T-helper 1 cell (primary cell): ENCODE measurements around the gene ERG.

ENCODE experiments used
- DNase-seq, 5 donors: peaks; one replicate each; pipeline ENCODE4 v3.0.0-alpha.2; 2012 to 2020

The ERG gene

GRCh38 chr21:38472412-38473108, 25.7 kb downstream of the ERG start:
- DNase-seq, result no peak

DNA sequence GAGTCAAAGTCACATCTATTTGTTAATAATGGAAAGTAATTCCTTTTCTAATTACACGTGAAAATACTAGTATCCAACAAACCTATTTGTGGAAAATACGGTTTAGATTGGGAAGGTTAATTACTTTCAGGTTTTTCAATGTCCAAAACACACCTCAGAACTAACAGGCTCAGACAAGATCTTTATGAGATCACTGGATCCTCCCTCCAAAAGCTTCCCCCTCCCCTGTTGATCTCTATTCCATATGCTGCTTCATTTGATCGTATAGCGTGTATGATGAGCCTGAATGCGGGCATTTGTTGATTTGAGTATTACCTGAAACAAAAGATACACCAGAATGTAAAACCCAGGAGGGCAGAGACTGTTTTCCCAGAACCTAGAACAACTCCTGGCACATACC, 26.5 kb downstream of the ERG start:
- DNase-seq, result no peak

DNA sequence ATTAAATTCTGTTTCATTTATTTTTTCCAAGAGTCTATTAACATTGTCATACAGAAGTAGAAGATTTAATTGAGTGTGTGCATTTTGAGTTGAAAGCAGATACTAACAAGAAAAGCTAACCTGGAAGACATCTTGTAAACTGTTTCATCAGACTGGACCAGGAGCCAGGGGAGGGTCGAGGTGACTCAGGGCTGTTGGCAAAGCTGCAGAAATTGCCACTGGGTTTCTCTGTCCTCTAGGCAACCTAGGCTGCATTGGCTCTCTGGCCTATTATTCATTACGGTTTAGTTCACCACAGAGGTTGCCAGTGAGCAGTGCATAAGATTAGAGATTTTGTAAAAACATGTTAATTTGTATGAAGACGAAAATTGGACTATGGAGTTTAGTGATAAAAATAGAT, 27.5 kb downstream of the ERG start:
- no peak for DNase-seq

- no peak for DNase-seq
Observed at GRCh38 chr21:38469642-38470041, 28.6 kb downstream of the ERG start.

GRCh38 chr21:38468989-38469388, 29.3 kb downstream of the ERG start:
- DNase-seq, result no peak

GRCh38 chr21:38467911-38468310, 30.4 kb downstream of the ERG start:
- no peak for DNase-seq

GRCh38 chr21:38467374-38467773, 30.9 kb downstream of the ERG start:
- no peak for DNase-seq

DNA sequence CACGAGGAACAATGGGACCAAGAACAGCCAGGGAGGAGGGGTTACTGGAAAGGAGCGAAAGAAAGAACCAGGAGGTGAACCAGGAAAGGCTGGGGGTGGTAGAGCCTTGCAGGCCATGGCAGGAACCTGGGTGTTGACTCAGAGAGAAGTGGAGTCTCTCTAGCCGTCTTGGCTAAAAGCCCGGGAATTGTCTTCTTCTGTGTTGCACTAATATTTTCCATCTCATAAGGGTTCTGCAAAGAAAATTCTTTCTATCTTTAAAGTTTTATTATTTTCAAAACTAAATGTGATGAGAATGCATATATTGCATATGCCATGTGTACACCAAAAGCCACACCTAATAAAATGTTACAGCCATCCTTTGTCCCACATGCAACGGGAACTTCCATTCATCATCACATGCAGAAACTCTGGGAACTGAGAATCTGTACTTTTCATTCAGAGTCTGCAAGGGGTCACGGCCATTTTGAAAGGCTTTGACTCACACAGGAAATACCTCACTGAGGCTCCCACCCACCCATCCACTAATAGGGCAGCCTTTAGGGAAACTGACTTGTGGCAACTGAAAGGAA, 38.0 kb downstream of the ERG start:
- DNase-seq, result no peak

GRCh38 chr21:38459490-38459889, 38.8 kb downstream of the ERG start:
- no peak for DNase-seq

GRCh38 chr21:38455403-38455802, 42.9 kb downstream of the ERG start:
- DNase-seq, result no peak

GRCh38 chr21:38454702-38455101, 43.6 kb downstream of the ERG start:
- no peak for DNase-seq

- no peak for DNase-seq
Observed at GRCh38 chr21:38454161-38454560, 44.1 kb downstream of the ERG start.

DNA sequence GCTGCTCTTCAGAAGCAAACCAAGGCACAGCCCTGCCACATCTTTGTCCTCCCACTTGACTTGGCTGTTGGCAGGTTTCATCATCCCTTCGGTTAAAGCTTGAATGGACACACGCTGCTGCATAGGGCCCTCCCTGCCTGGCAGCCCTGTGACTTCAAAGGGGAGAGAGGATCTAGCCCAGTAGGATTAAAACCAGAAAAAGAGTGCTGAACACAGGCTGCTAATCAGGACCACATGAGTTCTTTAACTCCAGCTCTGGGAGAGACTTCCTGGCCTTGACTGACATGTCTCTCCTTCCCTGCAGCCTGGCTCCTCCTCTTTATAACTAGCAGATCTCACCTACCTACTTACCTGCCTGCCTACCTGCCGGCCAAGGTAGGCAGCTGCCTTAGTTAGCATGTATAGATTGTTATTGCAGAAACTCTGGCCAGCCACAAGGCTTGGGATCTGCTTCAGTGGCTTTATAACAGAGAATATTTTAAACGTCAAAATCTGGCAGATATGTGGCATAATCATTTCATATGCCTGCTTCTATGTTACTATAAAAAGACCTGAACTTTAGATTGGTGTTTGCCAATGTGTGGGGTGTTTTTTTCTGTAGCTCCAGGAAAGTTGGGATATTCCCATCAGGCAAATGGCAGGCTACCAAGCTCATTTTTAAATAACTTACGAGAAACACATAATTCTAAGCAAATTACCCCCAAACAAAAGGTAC, 49.4 kb downstream of the ERG start:
- no peak for DNase-seq

GRCh38 chr21:38447611-38448010, 50.7 kb downstream of the ERG start:
- DNase-seq, result no peak

GRCh38 chr21:38444691-38445090, 53.6 kb downstream of the ERG start:
- no peak for DNase-seq

DNA sequence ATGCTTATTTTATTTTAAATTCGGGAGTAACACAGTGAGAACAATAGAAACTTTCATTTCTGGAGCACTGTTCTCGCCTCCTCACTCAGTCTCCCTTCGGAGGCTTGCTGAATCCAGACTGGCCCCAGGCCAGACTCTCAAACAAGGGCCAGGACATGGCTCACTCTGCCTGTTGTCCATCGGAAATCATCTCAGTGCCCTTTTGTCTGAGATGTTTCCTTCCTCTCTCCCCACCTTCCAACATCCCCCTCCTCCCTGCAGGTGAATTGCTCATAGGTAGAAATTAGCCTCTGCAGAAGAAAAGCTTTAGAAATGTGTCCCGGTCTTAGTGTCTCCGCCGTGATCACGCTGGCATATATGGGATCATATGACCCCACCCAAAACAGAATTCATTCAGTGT, 55.2 kb downstream of the ERG start:
- no peak for DNase-seq

GRCh38 chr21:38441153-38441552, 57.1 kb downstream of the ERG start:
- DNase-seq, result no peak

GRCh38 chr21:38440746-38441145, 57.5 kb downstream of the ERG start:
- DNase-seq, result no peak

DNA sequence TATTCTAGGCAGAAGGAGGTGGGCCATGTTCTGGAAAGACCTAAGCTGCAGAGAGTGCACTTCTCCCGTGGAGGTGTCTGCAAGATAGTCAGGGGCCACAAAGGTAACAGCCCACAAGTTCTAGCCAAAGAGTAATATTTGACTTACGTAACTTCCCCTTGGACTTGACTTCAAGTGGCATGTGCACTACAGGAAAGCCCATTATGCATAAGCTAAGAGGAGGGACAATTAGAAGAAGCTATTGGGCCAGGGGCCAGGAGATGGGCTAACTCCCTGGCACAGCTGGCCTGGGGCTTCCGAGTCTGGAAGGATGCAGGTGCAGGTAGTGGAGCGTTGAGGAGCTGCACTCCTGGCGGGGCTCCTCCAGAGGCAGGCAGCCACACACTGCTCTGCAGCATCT, 58.3 kb downstream of the ERG start:
- no peak for DNase-seq

DNA sequence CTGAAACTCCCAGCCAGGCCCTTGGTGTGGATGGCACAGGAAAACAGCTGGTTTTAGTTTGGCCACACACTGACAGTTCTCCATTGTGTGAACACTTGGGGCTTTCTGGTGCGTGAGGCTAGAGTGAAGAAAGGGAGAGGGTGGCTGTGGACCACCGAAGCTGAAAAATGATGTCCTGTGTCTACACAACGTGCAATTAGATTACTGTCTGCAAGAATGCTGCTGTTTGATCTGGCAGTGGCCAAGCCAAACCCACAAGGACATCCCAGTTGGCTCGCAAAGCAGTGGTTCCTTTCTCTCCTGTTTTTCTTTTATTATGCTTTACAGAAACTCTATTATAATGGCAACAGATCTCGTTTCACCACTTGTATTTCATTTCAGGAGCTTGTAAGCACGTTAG, 58.9 kb downstream of the ERG start:
- DNase-seq, result no peak

GRCh38 chr21:38438462-38438893, 59.8 kb downstream of the ERG start:
- DNase-seq, result no peak

DNA sequence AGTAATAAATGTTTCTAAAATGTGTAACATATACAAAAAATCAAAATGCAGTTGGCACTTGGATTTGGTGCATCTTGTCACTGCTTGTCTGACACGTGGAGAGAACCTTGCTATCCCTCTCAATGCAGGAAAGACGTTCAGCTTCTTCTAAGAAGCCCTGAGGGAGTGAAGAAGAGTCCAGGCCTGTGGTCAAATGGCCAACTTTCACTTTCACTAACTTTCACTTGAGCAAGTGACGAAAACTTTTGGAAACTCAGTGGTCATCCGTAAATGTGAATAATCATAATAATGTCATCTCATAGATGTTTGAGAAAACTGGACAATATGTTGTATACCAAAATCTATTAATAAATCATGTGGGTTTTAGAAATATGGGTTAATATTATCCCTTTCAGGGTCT, 61.9 kb downstream of the ERG start:
- DNase-seq, result no peak

GRCh38 chr21:38434913-38435533, 63.3 kb downstream of the ERG start:
- no peak for DNase-seq

GRCh38 chr21:38433471-38433870, 64.8 kb downstream of the ERG start:
- no peak for DNase-seq
